GM12878 (cell line): ENCODE data around the gene AASDH. TPM values are rescaled to one million over a fixed set of nuclear protein-coding genes. Genes with fewer than 3 reads are reported as not detected.

Experiments used
- ATAC-seq: fragments of 200-7000 bp; cut with Tn5 transposase; 3 replicates; pipeline ENCODE4 v1.9.1; 2020; ENCODE audit warnings: mild to moderate bottlenecking, moderate library complexity
- BruUV-seq: library from RNA; stranded (reverse); fragments of 400-500 nt; replicated peaks from 2 replicates; lab custom pipeline; 2021; lab: Mats Ljungman, UMichigan
- CTCF ChIA-PET: fragments of 300-600 bp; sonication (Branson Sonifier 250); formaldehyde crosslinking; extraction: SDS; loops from one replicate; lab custom pipeline; 2021; ENCODE audit warnings: inconsistent platforms; lab: Yijun Ruan, JAX
- POLR2A ChIA-PET: fragments of 350-600 bp; formaldehyde crosslinking; extraction: SDS; loops from one replicate; lab custom pipeline; 2021; ENCODE audit warnings: inconsistent platforms; lab: Charles Lee
- RAD21 ChIA-PET: fragments of 300-600 bp; sonication (Branson Sonifier 250); formaldehyde crosslinking; loops from one replicate; lab custom pipeline; 2023; ENCODE audit warnings: antibody characterized with exemption; ENCODE audit not compliant: unreplicated experiment; lab: Charles Lee
- SMC1A ChIA-PET: fragments of 300-600 bp; sonication (Branson Sonifier 250); formaldehyde crosslinking; loops from one replicate; lab custom pipeline; 2023; ENCODE audit not compliant: unreplicated experiment, uncharacterized antibody; lab: Charles Lee
- DNase-seq: peaks from one replicate; pipeline ENCODE4 v3.0.0-alpha.2; 2011; ENCODE audit warnings: low read depth, low spot score
- FAIRE-seq: peaks from 3 replicates; lab custom pipeline; 2011; peaks lifted over from hg19 to GRCh38; lab: Jason Lieb, UNC
- H2AFZ ChIP-seq: 2 replicates; pipeline ENCODE4 v1.6.0; 2011; ENCODE audit warnings: low read depth, low read length, control low read depth; ENCODE audit not compliant: control insufficient read depth
- H3K27ac ChIP-seq: 2 replicates; pipeline ENCODE4 v1.5.1; 2011; ENCODE audit warnings: control low read depth; ENCODE audit not compliant: control insufficient read depth, insufficient read depth
- H3K27me3 ChIP-seq, 2 experiments: replicated peaks in 1 of 2; 2 replicates each; pipeline versions ENCODE4 v1.6.0 to v1.6.1; 2011; ENCODE audit warnings: low read length in 1 of 2; ENCODE audit not compliant: control insufficient read depth in 2 of 2, insufficient read depth in 2 of 2
- H3K36me3 ChIP-seq, 2 experiments: 2 replicates each; pipeline ENCODE4 v1.5.1; 2011; ENCODE audit warnings: low read length in 1 of 2; ENCODE audit not compliant: control insufficient read depth in 2 of 2, insufficient read depth in 2 of 2
- H3K4me1 ChIP-seq: 2 replicates; pipeline ENCODE4 v1.6.1; 2011; ENCODE audit warnings: mild to moderate bottlenecking, low read length, moderate library complexity, mixed read lengths; ENCODE audit not compliant: control insufficient read depth, insufficient read depth
- H3K4me2 ChIP-seq: 2 replicates; pipeline ENCODE4 v1.6.0; 2011; ENCODE audit warnings: control low read depth; ENCODE audit not compliant: control insufficient read depth, insufficient read depth
- H3K4me3 ChIP-seq: fragments of 200-600 bp; sonication (generic); 2 replicates; pipeline ENCODE4 v1.5.1; 2016
- H3K79me2 ChIP-seq: 2 replicates; pipeline ENCODE4 v1.6.0; 2011; ENCODE audit warnings: low read length; ENCODE audit not compliant: control insufficient read depth, insufficient read depth
- H3K9ac ChIP-seq: 2 replicates; pipeline ENCODE4 v1.8.0; 2011; ENCODE audit warnings: low read length, control low read depth, mixed read lengths; ENCODE audit not compliant: control insufficient read depth, insufficient read depth
- H3K9me3 ChIP-seq: replicated peaks from 3 replicates; pipeline ENCODE4 v1.5.1; 2011; ENCODE audit warnings: mild to moderate bottlenecking, low read length; ENCODE audit not compliant: control insufficient read depth, insufficient read depth
- H4K20me1 ChIP-seq: 2 replicates; pipeline ENCODE4 v1.6.0; 2011; ENCODE audit not compliant: control insufficient read depth, insufficient read depth
- ESRRA ChIP-seq: IDR thresholded peaks from 2 replicates; pipeline ENCODE4 v1.6.1; 2012; ENCODE audit warnings: mild to moderate bottlenecking, low read length, improper control_type of control experiment
- MAX ChIP-seq: IDR thresholded peaks from 2 replicates; pipeline ENCODE4 v1.6.1; 2012; ENCODE audit warnings: low read depth, low read length, improper control_type of control experiment
- MTA3 ChIP-seq: IDR thresholded peaks from 2 replicates; pipeline ENCODE4 v1.6.1; 2012; ENCODE audit warnings: low read length, inconsistent platforms, borderline replicate concordance
- PBX3 ChIP-seq: IDR thresholded peaks from 2 replicates; pipeline ENCODE4 v1.6.1; 2011; ENCODE audit warnings: mild to moderate bottlenecking, low read depth, low read length, moderate library complexity; ENCODE audit not compliant: insufficient replicate concordance
- SKIL ChIP-seq: fragments of 450-650 bp; IDR thresholded peaks from 2 replicates; pipeline ENCODE4 v1.6.1; 2017; ENCODE audit warnings: mild to moderate bottlenecking, low read depth, inconsistent platforms; ENCODE audit not compliant: poor library complexity, severe bottlenecking
- SP1 ChIP-seq: IDR thresholded peaks from one replicate; pipeline ENCODE4 v1.6.1; 2011; ENCODE audit warnings: low read depth, low read length
- WRNIP1 ChIP-seq: IDR thresholded peaks from 2 replicates; pipeline ENCODE4 v1.6.1; 2011; ENCODE audit warnings: low read depth, low read length, improper control_type of control experiment, borderline replicate concordance
- WGBS: methylation state at CpG from one replicate; pipeline ENCODE4 v1.1.6; 2016; ENCODE audit warnings: low lambda C conversion rate; ENCODE audit not compliant: insufficient replicate concordance, insufficient coverage; ENCODE audit errors: missing lambda C conversion rate; 5-methylcytosine and 5-hydroxymethylcytosine counted together
- in situ Hi-C: fragments of 300-500 bp; cut with MboI; formaldehyde crosslinking; loops from 9 replicates; pipeline ENCODE4 v1.14.3; 2018; ENCODE audit warnings: mixed read lengths
- intact Hi-C: fragments of 100-400 bp; cut with micrococcal nuclease; formaldehyde crosslinking; loops from one replicate; pipeline ENCODE4 v1.14.2; 2022; ENCODE audit not compliant: unreplicated experiment
- polyA plus RNA-seq, 11 experiments: library from polyadenylated mRNA; depleted of rRNA in 4 of 11; unstranded in 6 of 11; stranded (reverse) in 5 of 11; fragments of >200 nt; fragmentation: Nextera tagmentation in 4 of 11; fragmentation: Illumina TruSeq in 1 of 11; extraction: Ambion mirVana in 4 of 11; extraction: Trizol in 1 of 11; gene quantifications; 1 replicate in 1 of 11; 2 replicates in 10 of 11; pipeline versions ENCODE4 v1.2.1 to v1.2.3, GENCODE V29; 2011 to 2016; ENCODE audit warnings: inconsistent platforms in 2 of 11, missing spikeins in 2 of 11, low read depth in 1 of 11
- total RNA-seq, 4 experiments: library from RNA; depleted of rRNA in 3 of 4; stranded (reverse); fragments of >200 nt in 3 of 4; fragmentation: Illumina TruSeq in 1 of 4; extraction: Trizol in 1 of 4; gene quantifications; 2 replicates each; pipeline versions ENCODE4 v1.2.1 to v1.2.3, GENCODE V29; 2013 to 2021
- TF ChIP-seq, protein P1 (sequence below): fragments of 450-650 bp; IDR thresholded peaks from 2 replicates; pipeline ENCODE4 v1.6.1; 2017; ENCODE audit warnings: mild to moderate bottlenecking, moderate library complexity

Gene AASDH
- total and polyA plus RNA-seq, 10 of the 15 experiments (the other 5 are each of a cell fraction or from before 2014, with no cell fraction given), result 7.3 to 19.1 (median 11.3) TPM

GRCh38 chr4:56302760-56303159 lies 84.5 kb downstream of the AASDH start:
- FAIRE-seq (no peak), ATAC-seq (no peak), DNase-seq (no peak)
- POLR2A ChIA-PET, result no interaction called here
- WGBS, result 32% methylated on average over 3 of the region's 3 CpGs
- in situ Hi-C loops, result no loop called here
- Histone ChIP-seq H3K4me2 (no peak overlapping the region), H3K27me3 (no peaks in the 10 kb centered on the region; a peak in 1 of 4 replicates), H3K4me1 (no peaks in the 10 kb centered on the region), H3K9ac (no peak overlapping the region), H3K79me2 (no peaks in the 10 kb centered on the region)
- TF ChIP-seq SP1 (no peak), MAX (no peak), ESRRA (no peak), WRNIP1 (no peak), MTA3 (no peak)
- TF ChIP-seq, all 136 proteins: peak for 0
- no peaks in the 10 kb centered on the region for H3K9me3 ChIP-seq
- no peak overlapping the region for H2AFZ ChIP-seq
- no peak overlapping the region for H3K27ac ChIP-seq
- ChIA-PET SMC1A (interaction anchor here (1.2 kb wide), 1 partner anchor 355 kb away, joined by 5 read pairs; the partner anchor contains the start of gene CEP135), CTCF (interaction anchor here (0.5 to 6.2 kb wide), 2 partner anchors 355 to 435 kb away, joined by 3 to 49 read pairs; partner anchors contain the start of gene CEP135), RAD21 (interaction anchor here (0.6 kb wide), 1 partner anchor 41 kb away, joined by 3 read pairs; no protein-coding TSS in a partner anchor)
- intact Hi-C loops, result loop anchor here (5.0 to 10.0 kb wide), 5 partner anchors 178 to 955 kb away; partner anchors contain the start of gene SRD5A3
- no peaks in the 10 kb centered on the region for H4K20me1 ChIP-seq
- H3K4me3 ChIP-seq, result no peak overlapping the region
- no peaks in the 10 kb centered on the region for H3K36me3 ChIP-seq
- no TSS peak for BruUV-seq

DNA sequence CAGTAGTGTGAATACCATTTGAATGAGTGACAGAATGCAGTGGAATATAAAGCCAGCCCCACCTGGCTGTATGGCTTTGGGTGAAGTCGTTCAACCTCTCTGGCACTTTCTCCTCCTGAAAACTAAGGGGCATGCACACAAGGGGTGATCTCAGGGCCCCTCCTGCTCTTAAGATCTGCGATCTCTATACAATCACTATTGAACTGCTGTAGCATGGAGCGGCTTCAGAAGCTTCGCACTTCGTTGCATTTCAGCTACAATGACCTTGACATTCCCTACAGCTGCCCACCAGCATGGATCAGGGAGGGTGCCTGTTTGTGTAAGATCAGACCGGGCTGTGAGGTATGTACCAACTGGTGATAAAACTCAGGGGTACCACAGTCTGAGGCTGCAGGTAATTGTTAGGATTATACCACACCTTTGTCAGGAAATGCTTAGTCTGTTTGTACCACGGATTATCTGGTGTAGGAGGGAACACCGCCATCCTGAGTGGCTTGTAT lies 85.2 kb downstream of the AASDH start:
- Histone ChIP-seq H4K20me1 (no peaks in the 10 kb centered on the region), H3K9me3 (no peaks in the 10 kb centered on the region), H2AFZ (no peak overlapping the region), H3K27ac (no peak overlapping the region), H3K79me2 (no peaks in the 10 kb centered on the region), H3K36me3 (no peaks in the 10 kb centered on the region), H3K27me3 (no peaks in the 10 kb centered on the region), H3K4me1 (no peaks in the 10 kb centered on the region), H3K4me2 (no peak overlapping the region), H3K9ac (no peak overlapping the region), H3K4me3 (no peak overlapping the region)
- POLR2A ChIA-PET, result no interaction called here
- BruUV-seq, result no TSS peak
- in situ Hi-C loops, result no loop called here
- ATAC-seq (no peak), DNase-seq (no peak), FAIRE-seq (no peak)
- SMC1A ChIA-PET, result interaction anchor here (0.7 to 2.8 kb wide), 3 partner anchors 354 to 892 kb away, joined by 5 to 18 read pairs (median 5); partner anchors contain the start of gene CEP135
- RAD21 ChIA-PET, result interaction anchor here (0.6 kb wide), 1 partner anchor 40 kb away, joined by 3 read pairs; no protein-coding TSS in a partner anchor
- 72% methylated on average over 8 of the region's 8 CpGs for WGBS
- intact Hi-C loops, result loop anchor here (1.0 to 10.0 kb wide), 7 partner anchors 177 to 955 kb away; partner anchors contain the start of genes CEP135 and SRD5A3
- CTCF ChIA-PET, result interaction anchor here (0.5 to 6.2 kb wide), 4 partner anchors 251 to 434 kb away, joined by 3 to 49 read pairs (median 4); partner anchors contain the start of gene CEP135
- no peak for TF ChIP-seq PBX3
- TF ChIP-seq SKIL, result no peak
- TF ChIP-seq, protein P1, sequence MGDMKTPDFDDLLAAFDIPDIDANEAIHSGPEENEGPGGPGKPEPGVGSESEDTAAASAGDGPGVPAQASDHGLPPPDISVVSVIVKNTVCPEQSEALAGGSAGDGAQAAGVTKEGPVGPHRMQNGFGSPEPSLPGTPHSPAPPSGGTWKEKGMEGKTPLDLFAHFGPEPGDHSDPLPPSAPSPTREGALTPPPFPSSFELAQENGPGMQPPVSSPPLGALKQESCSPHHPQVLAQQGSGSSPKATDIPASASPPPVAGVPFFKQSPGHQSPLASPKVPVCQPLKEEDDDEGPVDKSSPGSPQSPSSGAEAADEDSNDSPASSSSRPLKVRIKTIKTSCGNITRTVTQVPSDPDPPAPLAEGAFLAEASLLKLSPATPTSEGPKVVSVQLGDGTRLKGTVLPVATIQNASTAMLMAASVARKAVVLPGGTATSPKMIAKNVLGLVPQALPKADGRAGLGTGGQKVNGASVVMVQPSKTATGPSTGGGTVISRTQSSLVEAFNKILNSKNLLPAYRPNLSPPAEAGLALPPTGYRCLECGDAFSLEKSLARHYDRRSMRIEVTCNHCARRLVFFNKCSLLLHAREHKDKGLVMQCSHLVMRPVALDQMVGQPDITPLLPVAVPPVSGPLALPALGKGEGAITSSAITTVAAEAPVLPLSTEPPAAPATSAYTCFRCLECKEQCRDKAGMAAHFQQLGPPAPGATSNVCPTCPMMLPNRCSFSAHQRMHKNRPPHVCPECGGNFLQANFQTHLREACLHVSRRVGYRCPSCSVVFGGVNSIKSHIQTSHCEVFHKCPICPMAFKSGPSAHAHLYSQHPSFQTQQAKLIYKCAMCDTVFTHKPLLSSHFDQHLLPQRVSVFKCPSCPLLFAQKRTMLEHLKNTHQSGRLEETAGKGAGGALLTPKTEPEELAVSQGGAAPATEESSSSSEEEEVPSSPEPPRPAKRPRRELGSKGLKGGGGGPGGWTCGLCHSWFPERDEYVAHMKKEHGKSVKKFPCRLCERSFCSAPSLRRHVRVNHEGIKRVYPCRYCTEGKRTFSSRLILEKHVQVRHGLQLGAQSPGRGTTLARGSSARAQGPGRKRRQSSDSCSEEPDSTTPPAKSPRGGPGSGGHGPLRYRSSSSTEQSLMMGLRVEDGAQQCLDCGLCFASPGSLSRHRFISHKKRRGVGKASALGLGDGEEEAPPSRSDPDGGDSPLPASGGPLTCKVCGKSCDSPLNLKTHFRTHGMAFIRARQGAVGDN, result no peak
